GM21360 (cell line): Measurements from ENCODE around the gene SYT7.

Experiments used
- ATAC-seq: cut with Tn5 transposase; IDR thresholded peaks from one replicate; pipeline ENCODE4 v1.9.1; 2021; ENCODE audit warnings: mild to moderate bottlenecking, moderate library complexity; ENCODE audit not compliant: unreplicated experiment

SYT7 gene

DNA sequence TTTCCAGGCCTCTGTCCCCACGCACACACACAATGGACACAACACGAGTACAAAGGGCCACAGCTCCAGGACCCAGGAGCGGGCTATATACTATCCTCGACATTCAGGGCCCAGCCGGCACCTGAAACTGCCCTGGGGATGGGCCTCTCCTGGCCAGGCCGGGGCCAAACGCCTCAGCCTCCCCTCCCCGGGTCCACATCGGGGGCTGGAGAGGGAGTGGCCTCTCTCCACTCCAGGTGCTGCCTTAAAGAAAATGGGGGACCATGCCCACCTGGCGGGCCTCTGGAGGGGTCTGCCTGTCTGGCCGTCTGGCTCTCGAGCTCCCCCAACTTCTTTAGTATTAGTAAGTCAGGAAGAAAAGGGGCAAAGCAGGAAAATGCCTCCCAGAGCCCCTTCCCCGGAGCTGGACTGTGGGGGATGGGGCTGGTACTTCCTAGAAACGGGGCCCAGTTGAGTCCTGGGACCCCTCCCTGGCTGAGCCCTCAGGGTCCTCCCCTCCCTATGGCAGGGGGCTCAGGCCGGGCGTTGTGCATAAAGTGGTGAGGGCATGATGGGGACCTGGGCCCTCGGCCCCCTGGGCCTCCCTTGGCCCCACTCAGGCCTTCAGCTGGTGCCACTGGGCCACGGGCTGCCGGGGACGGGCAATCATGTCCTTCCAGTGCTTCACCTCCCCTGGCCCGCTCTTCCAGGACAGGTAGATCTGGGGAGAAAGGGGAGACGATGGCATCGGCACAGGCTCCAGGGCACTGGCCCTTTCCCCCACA lies 62.7 kb downstream of the SYT7 start:
- ATAC-seq: no peak

DNA sequence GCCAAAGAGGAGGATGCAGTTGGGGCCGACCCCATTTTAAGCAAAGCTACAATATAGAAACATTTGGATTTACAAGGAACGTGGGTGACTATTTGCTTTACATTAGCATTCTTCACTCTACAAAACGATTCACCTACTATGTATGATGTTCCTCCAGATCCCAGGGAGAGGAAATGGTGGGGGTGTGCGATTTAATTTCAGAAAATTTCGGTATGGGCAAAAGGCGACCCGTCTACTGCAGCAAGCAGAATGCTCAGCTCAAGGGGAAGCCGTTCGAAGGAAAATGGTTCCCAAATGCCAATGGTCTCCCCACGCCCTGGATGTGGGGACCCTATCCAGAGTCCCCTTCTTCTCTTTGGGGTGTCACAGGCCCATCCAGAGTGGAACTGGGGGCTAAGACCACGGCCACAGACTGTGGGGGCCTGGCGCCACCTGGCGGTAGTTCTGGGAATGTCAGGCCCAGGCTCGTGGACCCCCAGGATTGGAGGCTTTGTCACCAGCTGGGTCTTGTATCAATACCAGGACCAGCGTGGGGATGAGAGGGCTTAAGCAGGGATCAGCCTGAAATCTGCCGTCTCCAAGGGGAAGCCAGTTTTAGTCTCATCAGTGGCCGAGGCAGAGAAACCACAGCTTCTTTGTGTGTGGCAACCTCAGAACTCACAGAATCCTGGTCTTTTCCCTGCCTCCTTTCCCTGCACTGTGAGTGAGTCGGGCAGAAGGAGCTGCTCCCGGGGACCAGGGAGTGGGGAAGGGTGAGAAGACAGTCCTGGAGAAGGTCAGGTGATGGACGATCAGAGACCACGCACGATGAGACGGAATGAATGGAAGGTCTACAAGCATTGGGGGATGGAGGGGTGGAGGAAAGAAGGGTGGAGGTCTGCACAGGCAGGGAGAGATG lies 64.0 kb downstream of the SYT7 start:
- ATAC-seq: no peak

DNA sequence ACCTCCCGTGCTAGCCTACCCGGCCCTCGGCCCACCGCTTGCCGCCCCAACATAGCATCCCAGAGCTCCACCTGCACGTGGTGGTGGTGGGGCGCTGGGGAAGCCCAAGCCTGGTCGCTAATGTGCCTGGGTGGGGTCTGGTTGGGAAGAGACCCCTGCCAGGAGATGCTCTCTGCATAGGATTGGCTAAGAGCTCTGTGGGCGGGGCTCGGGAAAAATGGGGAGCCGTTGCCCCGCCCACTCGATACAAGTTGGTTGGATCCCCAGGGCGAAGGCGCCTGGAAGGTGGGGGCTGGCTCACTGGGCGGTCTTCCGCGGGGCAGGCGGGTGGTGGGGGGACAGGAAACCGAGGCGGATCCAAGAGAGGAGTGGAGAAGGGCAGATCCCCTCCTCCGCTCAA lies 64.7 kb downstream of the SYT7 start:
- no peak for ATAC-seq

DNA sequence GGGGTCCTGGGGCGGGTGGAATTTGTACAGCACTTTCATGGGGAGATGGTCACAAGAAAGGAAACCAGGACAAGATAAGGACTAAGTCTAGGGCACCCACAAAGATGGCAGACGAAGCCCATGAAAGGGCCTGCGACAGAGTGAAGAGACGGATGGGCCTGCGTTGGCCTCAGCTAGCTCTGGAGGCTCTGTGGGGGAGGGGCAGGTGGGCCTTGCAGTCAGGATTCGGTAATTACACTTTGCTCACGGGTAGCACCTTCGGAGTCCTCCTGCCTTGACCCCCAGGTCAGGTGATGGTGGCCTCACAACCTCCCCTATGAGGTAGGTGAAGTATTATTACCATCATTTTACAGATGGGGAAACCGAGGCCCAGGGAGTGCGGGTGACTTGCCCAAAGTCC lies 65.2 kb downstream of the SYT7 start:
- ATAC-seq: no peak

DNA sequence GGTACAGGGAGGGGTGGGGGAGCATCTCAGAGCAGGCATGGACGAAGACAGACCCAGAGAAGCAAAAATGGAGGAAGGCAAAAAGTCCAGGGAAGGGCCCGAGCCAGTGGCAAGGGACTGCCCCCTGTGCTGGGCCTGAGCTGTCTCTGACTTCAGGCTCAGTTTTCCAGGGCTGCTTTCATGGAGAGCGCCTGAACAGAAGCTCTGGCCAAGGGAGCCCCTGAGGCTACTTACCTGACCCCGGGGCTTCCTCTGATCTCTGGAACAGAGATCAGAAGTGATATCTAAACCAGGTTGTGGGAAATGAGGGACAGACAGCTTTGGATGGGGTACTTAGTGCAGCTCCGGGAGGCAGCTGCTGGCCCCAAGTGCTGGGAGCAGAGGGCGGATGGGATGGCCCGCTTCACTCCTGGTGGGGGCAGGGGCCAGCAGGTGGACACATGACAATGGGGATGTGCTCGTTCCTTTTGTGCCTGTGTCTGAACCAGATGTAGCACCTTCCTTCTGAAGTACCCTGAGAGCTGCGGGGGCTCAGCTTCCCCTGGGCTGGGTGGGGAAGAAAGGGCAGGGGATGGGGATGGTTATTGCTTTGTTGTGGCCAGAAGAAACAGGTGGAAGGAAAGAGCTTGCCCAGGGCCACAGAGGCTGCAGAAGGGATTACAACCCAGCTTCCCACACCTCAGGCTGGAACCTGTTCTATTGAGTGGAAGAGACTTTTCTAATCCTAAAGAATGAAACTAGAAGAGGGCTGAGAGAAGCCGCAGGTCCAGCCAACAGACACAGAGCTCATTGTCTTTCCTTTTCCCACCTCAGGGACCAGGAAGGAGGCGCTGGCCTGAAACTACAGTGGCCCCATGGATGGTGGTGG lies 66.6 kb downstream of the SYT7 start:
- no peak for ATAC-seq

DNA sequence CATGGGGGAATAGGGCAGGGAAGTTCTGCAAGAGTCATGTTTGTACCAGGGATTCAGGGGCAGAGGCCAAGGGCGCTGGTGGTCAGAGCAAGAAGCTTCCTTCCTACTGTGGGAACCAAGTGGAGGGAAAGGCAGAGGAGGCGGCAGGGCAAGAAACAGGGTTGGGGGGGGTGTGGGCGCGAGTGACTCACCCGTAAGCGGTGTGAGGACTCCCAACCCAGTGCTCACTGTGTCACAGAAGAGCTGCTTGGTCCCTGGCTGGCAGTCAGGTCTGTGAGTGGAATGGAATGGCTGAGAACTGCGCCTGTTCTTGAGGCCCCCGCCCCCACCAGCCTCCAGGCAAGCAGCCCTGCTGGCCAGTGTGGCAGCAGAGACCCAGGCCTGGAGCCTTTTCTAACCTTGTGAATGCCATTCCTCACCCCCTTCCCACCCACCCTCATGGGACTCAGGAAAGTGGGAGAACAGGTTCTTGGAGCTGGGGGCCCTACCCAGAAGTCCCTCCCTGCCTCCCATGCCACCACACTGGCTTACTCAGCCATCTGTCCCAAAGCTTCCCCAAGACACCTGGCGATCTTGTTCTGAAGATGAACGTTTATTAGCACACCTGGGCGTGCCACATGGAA lies 67.6 kb downstream of the SYT7 start:
- ATAC-seq: no peak

DNA sequence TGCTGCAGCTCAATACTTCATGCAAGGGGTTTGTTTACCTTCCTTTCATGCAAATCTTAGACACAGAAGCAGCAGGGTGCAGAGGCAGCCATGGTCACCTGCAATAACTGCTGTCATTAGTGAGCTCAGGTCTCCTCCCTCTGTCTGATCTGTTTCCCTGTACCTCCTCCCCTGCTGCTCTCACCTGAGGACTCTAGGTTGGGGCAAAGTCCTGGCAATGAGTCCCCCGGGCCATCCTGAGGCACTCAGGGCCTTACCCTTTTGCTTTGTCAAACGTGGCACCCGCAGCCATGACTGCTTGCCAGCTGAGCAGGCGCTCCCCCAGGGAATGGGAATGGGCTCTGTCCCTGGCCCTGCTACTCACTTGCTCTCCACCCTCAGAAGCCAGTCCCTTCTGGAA lies 68.4 kb downstream of the SYT7 start:
- ATAC-seq: no peak

DNA sequence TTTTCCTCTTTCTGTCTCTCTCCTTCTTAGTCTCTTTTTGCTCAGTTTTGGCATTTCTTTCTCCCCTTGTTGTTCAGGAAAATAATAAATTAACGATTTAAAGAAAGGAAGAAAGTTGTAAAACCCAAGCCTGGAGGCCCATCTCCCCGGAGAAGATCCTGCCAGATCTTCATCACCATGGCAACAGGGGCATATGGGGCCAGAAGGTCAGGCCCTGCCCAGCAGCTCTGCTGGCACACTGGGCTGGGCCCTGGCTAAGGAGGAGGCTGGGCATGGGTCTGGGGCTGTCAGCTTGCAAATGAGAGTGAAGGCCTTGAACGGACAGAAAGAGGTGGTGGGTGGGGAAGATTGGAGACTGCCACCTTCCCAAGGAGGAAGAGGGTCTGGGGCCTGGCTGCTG lies 69.5 kb downstream of the SYT7 start:
- ATAC-seq: no peak

DNA sequence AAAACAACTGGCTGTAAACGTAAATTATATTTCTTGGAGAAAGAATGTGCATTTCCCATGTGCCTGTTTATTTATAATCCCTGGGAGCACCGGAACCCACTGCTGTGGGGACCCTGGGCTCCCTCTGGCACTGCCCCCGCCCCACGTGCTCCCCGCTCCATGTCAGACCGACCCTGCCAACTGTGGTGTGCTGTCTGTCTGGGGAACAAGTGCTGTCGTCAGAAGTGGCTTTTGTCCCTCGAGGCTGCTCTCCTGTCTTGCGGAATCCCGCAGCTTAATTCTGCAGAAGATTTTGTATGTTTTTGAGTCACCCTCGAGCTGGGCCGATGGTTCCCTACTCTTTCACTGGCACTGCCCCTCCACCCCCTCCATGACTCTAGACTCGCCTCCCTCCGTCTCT lies 69.9 kb downstream of the SYT7 start:
- ATAC-seq: no peak

DNA sequence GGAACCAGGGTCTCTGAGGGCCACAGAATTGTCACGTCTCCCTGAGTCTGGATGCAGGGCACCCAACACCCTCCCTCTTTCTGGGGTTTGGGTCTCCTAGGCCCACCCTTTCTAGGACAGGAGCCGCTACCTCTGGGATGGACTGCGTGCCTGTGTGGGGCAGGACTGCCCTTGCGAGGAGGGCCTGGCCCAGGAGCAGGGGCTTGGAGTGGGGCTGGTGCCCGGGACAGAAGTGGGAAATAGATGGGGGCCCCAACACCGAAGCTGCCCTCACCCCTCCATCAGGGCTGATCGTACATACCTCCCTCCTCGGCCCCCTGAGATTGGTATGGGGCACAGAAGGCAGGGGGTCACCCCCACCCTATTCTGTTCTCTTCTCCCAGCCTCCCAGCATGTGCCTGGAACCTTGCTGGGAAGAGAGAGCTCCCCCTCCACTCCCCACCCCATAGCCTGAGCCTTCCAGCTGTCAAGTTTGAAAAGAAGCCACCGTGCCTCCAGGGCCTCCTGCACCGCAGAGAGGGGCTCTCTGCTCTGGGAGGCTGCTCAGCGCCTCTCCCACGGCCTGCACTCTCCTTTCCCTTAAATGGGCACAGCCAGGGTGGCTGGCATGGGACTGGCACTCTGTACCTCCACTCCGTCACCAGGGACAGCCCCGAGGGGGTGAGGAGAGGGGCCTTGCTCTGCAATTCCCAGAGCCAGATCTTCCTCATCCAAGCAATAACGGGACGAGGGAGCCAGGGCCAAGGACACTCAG lies 70.5 kb downstream of the SYT7 start:
- ATAC-seq: no peak

DNA sequence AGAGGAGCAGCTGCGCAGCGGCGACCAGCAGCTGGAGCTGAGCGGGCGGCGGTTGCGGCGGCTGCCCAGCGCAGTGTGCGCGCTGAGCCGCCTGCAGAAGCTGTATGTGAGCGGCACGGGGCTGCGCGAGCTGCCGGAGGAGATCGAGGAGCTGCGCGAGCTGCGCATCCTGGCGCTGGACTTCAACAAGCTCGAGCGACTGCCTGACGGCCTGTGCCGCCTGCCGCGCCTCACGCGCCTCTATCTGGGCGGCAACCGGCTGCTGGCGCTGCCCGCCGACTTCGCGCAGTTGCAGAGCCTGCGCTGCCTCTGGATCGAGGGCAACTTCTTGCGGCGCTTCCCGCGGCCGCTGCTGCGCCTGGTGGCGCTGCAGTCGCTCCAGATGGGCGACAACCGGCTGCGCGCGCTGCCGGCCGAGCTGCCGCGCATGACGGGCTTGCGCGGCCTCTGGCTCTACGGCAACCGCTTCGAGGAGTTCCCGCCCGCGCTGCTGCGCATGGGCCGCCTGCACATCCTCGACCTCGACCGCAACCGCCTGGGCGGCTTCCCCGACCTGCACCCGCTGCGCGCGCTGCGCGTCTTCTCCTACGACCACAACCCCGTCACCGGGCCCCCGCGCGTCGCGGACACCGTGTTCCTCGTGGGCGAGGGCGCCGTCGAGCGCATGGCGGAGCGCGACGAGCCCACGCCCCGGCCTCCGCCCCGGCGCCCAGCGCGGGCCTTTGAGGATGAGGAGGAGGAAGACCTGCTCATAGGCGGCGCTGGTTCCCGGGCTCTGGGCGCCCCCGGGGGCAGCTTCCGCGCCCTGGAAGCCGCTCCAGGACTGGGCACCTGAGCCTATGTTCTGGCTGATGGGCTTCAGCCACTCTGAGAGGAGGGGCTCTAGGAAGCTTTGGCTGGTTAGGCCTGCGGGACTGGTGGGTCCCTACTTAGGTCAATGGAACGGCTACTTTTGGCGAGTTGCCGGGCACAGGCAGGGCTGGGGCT lies 71.5 kb downstream of the SYT7 start:
- peak; percentile 72 for ATAC-seq

DNA sequence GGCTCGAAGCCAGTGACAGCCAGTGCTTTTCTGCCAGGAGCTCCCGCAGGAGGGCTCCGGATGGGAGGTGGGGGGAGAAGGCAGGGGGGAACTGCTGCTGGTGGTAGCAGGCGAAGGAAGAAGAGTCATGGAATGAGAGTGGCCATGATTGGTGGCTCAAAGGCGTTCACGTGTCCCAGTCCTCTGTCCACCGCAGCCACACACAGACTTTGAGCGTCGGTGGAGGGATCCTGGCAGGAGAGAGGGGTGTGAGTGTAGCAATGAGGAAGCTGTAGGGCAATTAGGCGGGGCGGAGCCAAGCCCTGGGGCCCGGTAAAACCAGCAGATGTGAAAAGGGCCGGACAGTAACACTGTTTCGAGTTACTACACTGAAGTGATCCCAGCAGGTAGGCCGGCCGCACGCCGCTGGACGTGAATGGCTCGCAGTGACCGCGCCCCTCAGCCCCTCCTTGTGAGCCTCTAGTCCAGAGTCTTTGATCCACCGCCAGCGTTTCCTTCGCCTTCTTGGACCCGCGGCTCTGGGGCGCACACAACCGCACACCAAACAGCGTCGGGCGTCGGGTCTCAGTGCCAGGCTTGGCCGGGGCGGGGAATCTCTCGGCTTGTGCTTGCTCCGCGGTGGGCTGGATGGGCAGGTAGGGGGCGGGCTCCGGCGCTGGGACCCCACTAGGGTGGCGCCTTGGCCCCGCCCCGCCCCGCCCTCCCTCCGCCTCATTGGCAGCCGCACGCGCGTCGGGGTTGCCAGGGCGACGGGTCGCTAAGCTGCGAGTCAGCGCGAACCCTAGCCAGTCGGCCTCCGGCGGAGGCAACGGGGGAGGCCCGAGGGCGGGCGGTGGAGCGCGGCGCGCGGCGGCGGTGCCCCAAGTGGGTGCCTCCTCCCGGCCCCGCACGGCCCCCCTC lies 72.7 kb downstream of the SYT7 start, which contains the start of gene LRRC10B:
Gene LRRC10B, plus strand, starts transcription at position 788 of the 900 bp plus-strand sequence. CDS start 250 bp downstream, outside the sequence.
- no peak for ATAC-seq

DNA sequence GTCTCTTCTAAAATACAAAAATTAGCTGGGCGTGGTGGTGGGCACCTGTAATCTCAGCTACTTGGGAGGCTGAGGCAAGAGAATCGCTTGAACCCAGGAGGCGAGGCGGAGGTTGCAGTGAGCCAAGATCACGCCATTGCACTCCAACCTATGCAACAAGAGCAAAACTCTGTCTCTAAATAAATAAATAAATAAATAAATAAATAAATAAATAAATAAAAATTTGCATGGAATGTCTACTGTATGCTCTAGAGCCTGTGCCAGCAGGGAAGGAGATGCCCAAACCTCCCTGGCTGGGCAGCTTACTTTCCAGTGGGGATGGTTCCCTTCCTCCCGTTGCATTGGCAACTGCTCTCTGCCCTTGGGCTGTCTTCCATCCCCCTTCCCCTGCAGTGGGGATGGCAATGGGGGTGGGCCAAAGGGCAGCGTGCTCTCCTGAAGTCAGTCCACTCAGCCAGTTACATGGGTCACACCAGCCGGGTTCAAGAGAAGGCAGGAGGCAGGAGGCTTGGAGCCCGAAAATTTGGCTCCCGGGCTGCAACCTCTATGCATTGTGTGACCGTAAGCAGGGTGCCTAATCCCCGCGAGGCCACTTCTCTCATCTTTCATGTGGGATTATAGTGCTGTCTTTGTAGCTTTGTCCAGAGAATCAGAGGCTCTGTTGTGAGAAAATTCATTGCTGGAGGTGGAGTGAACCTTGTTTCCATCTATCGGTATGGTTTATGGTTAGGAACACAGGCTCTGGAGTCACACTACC lies 73.7 kb downstream of the SYT7 start:
- no peak for ATAC-seq

DNA sequence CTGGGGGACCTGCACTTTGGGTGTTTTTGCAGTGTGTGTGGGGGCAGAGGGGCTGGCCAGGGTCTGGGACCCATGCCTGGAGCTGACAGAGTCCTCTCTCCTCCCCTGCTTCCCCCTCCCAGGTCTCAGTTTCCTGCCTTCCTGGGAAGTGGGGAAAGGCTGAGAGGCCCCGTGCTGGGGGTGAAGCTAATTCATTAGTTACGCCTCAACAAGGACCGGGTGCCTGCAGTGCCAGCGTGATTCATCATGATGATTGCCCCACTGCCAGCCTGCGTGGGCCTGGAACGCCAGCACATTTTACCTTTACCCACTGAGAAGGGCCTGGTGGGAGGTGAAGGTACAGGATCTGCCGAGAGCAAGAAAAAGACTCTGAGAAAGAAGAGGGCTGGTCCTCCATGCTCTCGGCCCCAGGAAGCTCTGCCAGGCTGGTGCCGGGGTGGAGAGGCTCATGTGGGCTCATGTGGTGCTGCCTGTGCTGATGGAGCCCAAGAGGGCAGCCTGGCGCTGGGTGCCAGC lies 75.2 kb downstream of the SYT7 start:
- no peak for ATAC-seq

DNA sequence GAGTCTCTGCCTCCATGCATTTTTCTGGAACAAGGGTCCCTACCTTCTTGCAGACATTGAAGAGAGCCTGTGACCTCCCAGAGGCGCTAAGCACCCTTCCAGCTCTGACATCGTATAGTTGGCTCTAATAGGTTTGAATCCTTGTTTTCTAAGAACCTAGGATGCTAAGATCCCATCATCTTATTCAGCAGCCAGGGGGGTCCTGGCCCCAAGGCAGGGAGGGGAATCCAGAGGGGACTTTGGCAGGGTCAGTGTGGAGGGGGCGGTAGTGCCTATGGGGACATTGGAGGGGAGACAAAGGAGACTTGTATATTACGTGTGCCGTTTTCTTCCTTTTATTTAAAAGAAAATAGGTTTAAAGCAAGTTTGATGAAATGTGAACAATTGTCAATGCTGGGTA lies 75.8 kb downstream of the SYT7 start:
- no peak for ATAC-seq

DNA sequence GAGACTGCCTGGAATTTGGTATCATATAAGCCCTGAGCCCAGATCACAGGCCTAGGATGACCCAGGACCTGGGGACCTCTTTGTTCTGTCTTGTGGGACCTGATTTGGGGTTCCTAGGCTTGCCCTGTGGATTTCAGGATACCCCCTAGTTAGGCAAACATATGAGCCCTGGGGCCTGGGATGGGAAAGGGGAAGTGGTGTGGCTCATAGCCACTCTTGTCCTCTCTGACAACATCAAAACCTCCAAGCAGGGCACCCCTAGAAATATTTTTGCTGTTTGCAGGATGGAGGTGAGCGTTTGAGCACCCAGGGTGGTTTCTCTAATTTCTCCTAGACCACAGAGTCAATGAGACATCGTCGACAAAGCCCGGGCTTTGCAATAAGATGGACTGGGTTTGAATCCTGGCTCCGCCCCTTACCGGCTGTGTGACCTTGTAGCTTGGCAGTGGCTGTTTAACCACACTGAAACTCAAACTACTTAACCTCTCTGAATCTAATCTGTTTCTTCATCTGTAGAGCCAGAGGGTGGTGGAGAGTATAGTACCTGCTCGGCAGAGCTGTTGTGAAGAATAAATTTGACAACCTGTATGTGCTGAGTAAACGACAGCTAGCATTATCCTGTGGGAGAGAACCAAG lies 77.6 kb downstream of the SYT7 start:
- ATAC-seq: no peak
